Nephron (organoid): ENCODE measurements around the gene EMC10.
A peak's percentile ranks its signal among the peaks of the same experiment; 100 is the strongest.

ENCODE experiments used
- H3K27ac Mint-ChIP-seq, 3 experiments: 2 replicates each; pipeline ENCODE4 v1.8.0; 2020; ENCODE audit warnings: mixed read lengths in 3 of 3, mild to moderate bottlenecking in 2 of 3, moderate library complexity in 1 of 3
- H3K27me3 Mint-ChIP-seq: 2 replicates; pipeline ENCODE4 v1.8.0; 2021; ENCODE audit warnings: low read depth, mild to moderate bottlenecking, moderate library complexity, mixed read lengths
- H3K36me3 Mint-ChIP-seq: 2 replicates; pipeline ENCODE4 v1.8.0; 2020; ENCODE audit warnings: low read depth, mixed read lengths
- H3K4me1 Mint-ChIP-seq: 2 replicates; pipeline ENCODE4 v1.8.0; 2020; ENCODE audit warnings: mixed read lengths
- H3K4me3 Mint-ChIP-seq, 3 experiments: 2 replicates each; pipeline ENCODE4 v1.8.0; 2020; ENCODE audit warnings: mild to moderate bottlenecking in 3 of 3, mixed read lengths in 3 of 3, moderate library complexity in 2 of 3
- H3K9me3 Mint-ChIP-seq: 2 replicates; pipeline ENCODE4 v1.8.0; 2020; ENCODE audit warnings: mixed read lengths
- CTCF ChIP-seq, 3 experiments: fragments of 200-600 bp; sonication (generic); IDR thresholded peaks; one replicate each; pipeline ENCODE4 v1.5.0; 2021; ENCODE audit warnings: antibody characterized with exemption in 3 of 3; ENCODE audit not compliant: unreplicated experiment in 3 of 3

EMC10 gene

GRCh38 chr19:50476224-50476906, at the start of gene EMC10, which contains the start of gene GARIN5A:
TSS of gene EMC10 (plus strand) at chr19:50476507. CDS start at chr19:50476545, 38 bp downstream.
TSS of gene GARIN5A (minus strand) at chr19:50476848. CDS start at chr19:50476388, 460 bp downstream.
- H3K9me3 Mint-ChIP-seq: peaks cover 3% of the 10 kb centered on the region
- H3K27me3 Mint-ChIP-seq: no peaks in the 10 kb centered on the region
- H3K36me3 Mint-ChIP-seq: peaks cover 36% of the 10 kb centered on the region
- H3K4me1 Mint-ChIP-seq: peaks cover 14% of the 10 kb centered on the region
- peak within 1 kb of the TSS; percentile 89 to 99 (median 98) for H3K27ac Mint-ChIP-seq
- peak within 1 kb of the TSS; percentile 97 to 98 (median 98) for H3K4me3 Mint-ChIP-seq
- TF ChIP-seq CTCF (IDR thresholded peaks at IDR 0.05; ENCODE audit: unreplicated experiment in 3 of 3): no peak

- no peak overlapping the region for H3K27ac Mint-ChIP-seq
- H3K27me3 Mint-ChIP-seq: peaks cover 18% of the 10 kb centered on the region
- H3K9me3 Mint-ChIP-seq: no peaks in the 10 kb centered on the region
- peak overlapping the region in 1 of 3 experiments; percentile 6 for H3K4me3 Mint-ChIP-seq
- peaks cover 16% of the 10 kb centered on the region for H3K4me1 Mint-ChIP-seq
- TF ChIP-seq CTCF (IDR thresholded peaks at IDR 0.05; ENCODE audit: unreplicated experiment in 3 of 3): no peak
- no peaks in the 10 kb centered on the region for H3K36me3 Mint-ChIP-seq
These were observed 48.9 kb upstream of the EMC10 start for GRCh38 chr19:50427318-50427925.

GRCh38 chr19:50427997-50428425, 48.3 kb upstream of the EMC10 start:
- Mint-ChIP-seq H3K36me3 (no peaks in the 10 kb centered on the region), H3K27ac (no peak overlapping the region), H3K4me3 (peak overlapping the region in 2 of 3 experiments; percentile 8 to 29), H3K27me3 (peaks cover 18% of the 10 kb centered on the region), H3K4me1 (peaks cover 20% of the 10 kb centered on the region), H3K9me3 (no peaks in the 10 kb centered on the region)
- TF ChIP-seq CTCF (IDR thresholded peaks at IDR 0.05; ENCODE audit: unreplicated experiment in 3 of 3): no peak

GRCh38 chr19:50428772-50429463, 47.4 kb upstream of the EMC10 start:
- H3K27ac Mint-ChIP-seq: no peak overlapping the region
- peaks cover 18% of the 10 kb centered on the region for H3K27me3 Mint-ChIP-seq
- no peak for TF ChIP-seq CTCF (IDR thresholded peaks at IDR 0.05; ENCODE audit: unreplicated experiment in 3 of 3)
- H3K9me3 Mint-ChIP-seq: no peaks in the 10 kb centered on the region
- H3K4me3 Mint-ChIP-seq: peak overlapping the region; percentile 1 to 13 (median 3)
- H3K36me3 Mint-ChIP-seq: no peaks in the 10 kb centered on the region
- peaks cover 24% of the 10 kb centered on the region for H3K4me1 Mint-ChIP-seq

- peak overlapping the region; percentile 81 to 87 (median 83) for H3K27ac Mint-ChIP-seq
- H3K9me3 Mint-ChIP-seq: no peaks in the 10 kb centered on the region
- H3K4me3 Mint-ChIP-seq: peak overlapping the region; percentile 93 to 96 (median 94)
- peaks cover 23% of the 10 kb centered on the region for H3K27me3 Mint-ChIP-seq
- no peak for TF ChIP-seq CTCF (IDR thresholded peaks at IDR 0.05; ENCODE audit: unreplicated experiment in 3 of 3)
- H3K4me1 Mint-ChIP-seq: peaks cover 29% of the 10 kb centered on the region
- H3K36me3 Mint-ChIP-seq: no peaks in the 10 kb centered on the region
These were observed 45.4 kb upstream of the EMC10 start for GRCh38 chr19:50430888-50431342.
